Stomach (tissue), 9 donors: ENCODE results near the gene NACA. TPM values are rescaled to one million over a fixed set of nuclear protein-coding genes. Genes with fewer than 3 reads are reported as not detected.

Experiments
- DNase-seq, 2 donors: peaks; one replicate each; pipeline versions ENCODE4 v3.0.0 to v3.0.0-alpha.2; 2013 to 2019
- H3K27ac ChIP-seq, 5 donors: fragments of 200-600 bp in 4 of 5; sonication (generic) in 4 of 5; one replicate each; pipeline ENCODE4 v1.5.1; 2013 to 2019; ENCODE audit warnings: mild to moderate bottlenecking in 1 of 5, moderate library complexity in 1 of 5
- H3K27me3 ChIP-seq, 3 donors: fragments of 200-600 bp; sonication (generic); one replicate each; pipeline ENCODE4 v1.5.1; 2017 to 2019; ENCODE audit warnings: mixed run types in 1 of 3
- H3K36me3 ChIP-seq, 4 donors: fragments of 200-600 bp; sonication (generic); 1 replicate in 3 of 4; 2 replicates in 1 of 4; pipeline ENCODE4 v1.5.1; 2016 to 2019
- H3K4me1 ChIP-seq, 4 donors: fragments of 200-600 bp; sonication (generic); one replicate each; pipeline ENCODE4 v1.5.1; 2016 to 2019
- H3K4me3 ChIP-seq, 4 donors: fragments of 200-600 bp; sonication (generic) in 3 of 4; one replicate each; pipeline ENCODE4 v1.5.1; 2016 to 2019; ENCODE audit warnings: mild to moderate bottlenecking in 1 of 4
- H3K9me3 ChIP-seq, 4 donors: fragments of 200-600 bp; sonication (generic); one replicate each; pipeline ENCODE4 v1.5.1; 2016 to 2019
- EP300 ChIP-seq: sonication (generic); formaldehyde crosslinking; IDR thresholded peaks from one replicate; pipeline ENCODE4 v1.6.1; 2017; ENCODE audit warnings: antibody characterized with exemption
- POLR2A ChIP-seq, 4 donors: fragments of 450-650 bp; IDR thresholded peaks; one replicate each; pipeline ENCODE4 v1.6.1; 2016; ENCODE audit warnings: antibody characterized with exemption in 4 of 4, control low read depth in 2 of 4, mild to moderate bottlenecking in 1 of 4, moderate library complexity in 1 of 4
- POLR2AphosphoS5 ChIP-seq, 3 donors: sonication (generic); formaldehyde crosslinking; IDR thresholded peaks; one replicate each; pipeline ENCODE4 v1.6.1; 2016; ENCODE audit warnings: antibody characterized with exemption in 3 of 3
- WGBS, 5 donors: extraction: QIAGEN DNeasy Blood & Tissue Kit in 3 of 5; methylation state at CpG; one replicate each; pipeline versions ENCODE4 v1.1.5 to v1.1.7; 2013 to 2018; 5-methylcytosine and 5-hydroxymethylcytosine counted together
- intact Hi-C: fragments of 100-400 bp; cut with DNase I; formaldehyde crosslinking; loops from one replicate; pipeline ENCODE4 v1.15.1; 2023; ENCODE audit warnings: low total_unique reads
- polyA plus RNA-seq, 3 donors: library from polyadenylated mRNA; stranded (reverse); fragments of 200-250 nt; gene quantifications; one replicate each; pipeline ENCODE4 v1.2.3, GENCODE V29; 2013
- total RNA-seq, 5 donors: library from RNA; depleted of rRNA; stranded (reverse); fragments of >200 nt; gene quantifications; one replicate each; pipeline versions ENCODE4 v1.1.0 to v1.2.3, GENCODE V29; 2014 to 2016
- TF ChIP-seq, protein P1 (sequence below), 7 experiments: fragments of 450-650 bp in 4 of 7; fragments of 200-600 bp in 3 of 7; sonication (generic) in 3 of 7; IDR thresholded peaks; one replicate each; pipeline ENCODE4 v1.5.1; 2016 to 2019; ENCODE audit warnings: antibody characterized with exemption in 7 of 7, control low read depth in 2 of 7, mild to moderate bottlenecking in 1 of 7
- donor health status: healthy with polysubstance abuse.
- donor health status: Bipolar disorder and iron deficiency.
- donor health status: healthy.

The NACA gene
- total and polyA plus RNA-seq, 8 donors: 366 to 2,450 (median 1,184) TPM

DNA sequence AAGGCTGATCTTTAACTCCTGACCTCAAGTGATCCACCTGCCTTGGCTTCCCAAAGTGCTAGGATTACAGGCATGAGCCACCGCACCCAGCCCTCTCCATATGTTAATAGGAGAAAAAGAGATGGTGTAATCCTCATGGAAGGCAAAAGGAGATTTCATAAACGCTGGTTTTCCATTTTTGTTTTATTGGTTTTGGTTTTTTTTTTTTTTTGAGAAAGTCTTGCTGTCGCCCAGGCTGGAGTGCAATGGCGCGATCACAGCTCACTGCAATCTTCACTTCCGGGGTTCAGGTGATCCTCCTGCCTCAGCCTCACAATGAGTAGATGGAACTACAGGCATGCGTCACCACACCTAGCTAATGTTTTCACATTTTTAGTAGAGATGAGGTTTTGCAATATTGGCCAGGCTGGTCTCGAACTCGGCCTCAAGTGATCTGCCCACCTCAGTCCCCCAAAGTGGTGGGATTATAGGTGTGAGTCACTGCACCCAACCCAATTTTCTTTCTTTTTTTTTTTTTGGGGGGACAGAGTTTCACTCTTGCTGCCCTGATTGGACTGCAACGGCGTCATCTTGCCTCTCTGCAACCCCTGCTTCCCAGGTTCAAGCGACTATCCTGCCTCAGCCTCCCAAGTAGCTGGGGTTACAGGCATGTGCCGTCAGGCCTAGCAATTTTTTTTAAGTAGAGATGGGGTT is 45.1 kb downstream of the NACA start:
- no peak for DNase-seq
- 82 to 93% (median 89%) methylated on average over 13 of the region's 13 CpGs for WGBS, 5 donors
- H3K4me3 ChIP-seq: no peak overlapping the region
- TF ChIP-seq EP300: no peak
- TF ChIP-seq, protein P1, sequence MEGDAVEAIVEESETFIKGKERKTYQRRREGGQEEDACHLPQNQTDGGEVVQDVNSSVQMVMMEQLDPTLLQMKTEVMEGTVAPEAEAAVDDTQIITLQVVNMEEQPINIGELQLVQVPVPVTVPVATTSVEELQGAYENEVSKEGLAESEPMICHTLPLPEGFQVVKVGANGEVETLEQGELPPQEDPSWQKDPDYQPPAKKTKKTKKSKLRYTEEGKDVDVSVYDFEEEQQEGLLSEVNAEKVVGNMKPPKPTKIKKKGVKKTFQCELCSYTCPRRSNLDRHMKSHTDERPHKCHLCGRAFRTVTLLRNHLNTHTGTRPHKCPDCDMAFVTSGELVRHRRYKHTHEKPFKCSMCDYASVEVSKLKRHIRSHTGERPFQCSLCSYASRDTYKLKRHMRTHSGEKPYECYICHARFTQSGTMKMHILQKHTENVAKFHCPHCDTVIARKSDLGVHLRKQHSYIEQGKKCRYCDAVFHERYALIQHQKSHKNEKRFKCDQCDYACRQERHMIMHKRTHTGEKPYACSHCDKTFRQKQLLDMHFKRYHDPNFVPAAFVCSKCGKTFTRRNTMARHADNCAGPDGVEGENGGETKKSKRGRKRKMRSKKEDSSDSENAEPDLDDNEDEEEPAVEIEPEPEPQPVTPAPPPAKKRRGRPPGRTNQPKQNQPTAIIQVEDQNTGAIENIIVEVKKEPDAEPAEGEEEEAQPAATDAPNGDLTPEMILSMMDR (IDR thresholded peaks at IDR 0.05): no peak
- TF ChIP-seq POLR2AphosphoS5 (IDR thresholded peaks at IDR 0.05): no peak
- no peak for TF ChIP-seq POLR2A (IDR thresholded peaks at IDR 0.05)
- no peaks in the 10 kb centered on the region for H3K9me3 ChIP-seq
- H3K36me3 ChIP-seq: peaks cover 0 to 22% (median 17%) of the 10 kb centered on the region in 4 donors
- H3K27me3 ChIP-seq: no peaks in the 10 kb centered on the region
- intact Hi-C loops: loop anchor here (10.0 kb wide), 1 partner anchor 45 kb away; the partner anchor contains the start of gene BAZ2A
- H3K4me1 ChIP-seq: peaks cover 21 to 97% (median 69%) of the 10 kb centered on the region in 4 donors
- no peak overlapping the region for H3K27ac ChIP-seq

DNA sequence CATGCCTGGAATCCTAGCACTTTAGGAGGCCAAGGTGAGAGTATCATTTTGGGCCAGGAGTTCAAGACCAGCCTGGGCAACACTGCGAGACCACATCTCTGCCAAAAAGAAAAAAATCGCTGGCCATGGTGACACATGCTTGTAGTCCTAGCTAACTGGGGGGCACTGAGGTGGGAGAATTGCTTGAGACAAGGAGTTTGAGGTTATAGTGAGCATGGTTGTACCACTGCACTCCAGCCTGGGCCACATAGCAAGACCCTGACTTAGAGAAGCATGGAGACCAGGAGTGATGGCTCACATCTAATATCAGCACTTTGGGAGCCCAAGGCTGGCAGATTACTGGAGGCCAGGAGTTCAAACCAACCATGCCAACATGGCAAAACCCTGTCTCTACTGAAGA is 46.2 kb downstream of the NACA start:
- no peaks in the 10 kb centered on the region for H3K9me3 ChIP-seq
- H3K4me1 ChIP-seq: peaks cover 19 to 93% (median 61%) of the 10 kb centered on the region in 4 donors
- WGBS, 5 donors: 79 to 100% (median 94%) methylated on average over 2 of the region's 2 CpGs
- intact Hi-C loops: no loop called here
- H3K27ac ChIP-seq: no peak overlapping the region
- peaks cover 0 to 22% (median 18%) of the 10 kb centered on the region in 4 donors for H3K36me3 ChIP-seq
- H3K27me3 ChIP-seq: no peaks in the 10 kb centered on the region
- no peak overlapping the region for H3K4me3 ChIP-seq
- no peak for DNase-seq
- TF ChIP-seq POLR2A (IDR thresholded peaks at IDR 0.05) (no peak), EP300 (no peak), POLR2AphosphoS5 (IDR thresholded peaks at IDR 0.05) (no peak)
- TF ChIP-seq, protein P1 (IDR thresholded peaks at IDR 0.05): no peak

DNA sequence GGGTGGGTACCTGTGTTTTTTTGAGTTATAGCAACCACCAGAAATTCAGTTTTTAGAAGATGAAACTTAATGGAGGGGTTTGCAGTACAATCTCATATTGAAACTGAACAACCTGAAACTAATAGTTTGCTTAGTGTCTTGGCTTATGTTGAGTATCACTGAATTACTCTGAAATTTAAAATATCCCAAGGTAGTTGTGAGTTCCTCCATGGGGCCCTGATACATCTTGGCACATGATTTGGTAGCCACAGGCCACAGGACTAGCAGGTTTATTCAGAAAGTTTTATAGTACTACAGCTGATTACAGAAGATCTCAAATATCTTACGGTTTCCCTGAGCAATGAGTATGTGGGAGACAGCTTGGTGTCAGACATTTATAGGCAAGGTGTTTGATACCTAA is 47.4 kb downstream of the NACA start:
- no peaks in the 10 kb centered on the region for H3K9me3 ChIP-seq
- WGBS, 5 donors: 70 to 81% (median 76%) methylated on average over 1 of the region's 1 CpG
- H3K27ac ChIP-seq: no peak overlapping the region
- no peaks in the 10 kb centered on the region for H3K27me3 ChIP-seq
- peaks cover 19 to 88% (median 57%) of the 10 kb centered on the region in 4 donors for H3K4me1 ChIP-seq
- H3K36me3 ChIP-seq: peaks cover 0 to 21% (median 20%) of the 10 kb centered on the region in 4 donors
- TF ChIP-seq EP300 (no peak), POLR2AphosphoS5 (IDR thresholded peaks at IDR 0.05) (no peak), POLR2A (IDR thresholded peaks at IDR 0.05) (no peak)
- TF ChIP-seq, protein P1 (IDR thresholded peaks at IDR 0.05): no peak
- no peak for DNase-seq
- intact Hi-C loops: no loop called here
- no peak overlapping the region for H3K4me3 ChIP-seq

DNA sequence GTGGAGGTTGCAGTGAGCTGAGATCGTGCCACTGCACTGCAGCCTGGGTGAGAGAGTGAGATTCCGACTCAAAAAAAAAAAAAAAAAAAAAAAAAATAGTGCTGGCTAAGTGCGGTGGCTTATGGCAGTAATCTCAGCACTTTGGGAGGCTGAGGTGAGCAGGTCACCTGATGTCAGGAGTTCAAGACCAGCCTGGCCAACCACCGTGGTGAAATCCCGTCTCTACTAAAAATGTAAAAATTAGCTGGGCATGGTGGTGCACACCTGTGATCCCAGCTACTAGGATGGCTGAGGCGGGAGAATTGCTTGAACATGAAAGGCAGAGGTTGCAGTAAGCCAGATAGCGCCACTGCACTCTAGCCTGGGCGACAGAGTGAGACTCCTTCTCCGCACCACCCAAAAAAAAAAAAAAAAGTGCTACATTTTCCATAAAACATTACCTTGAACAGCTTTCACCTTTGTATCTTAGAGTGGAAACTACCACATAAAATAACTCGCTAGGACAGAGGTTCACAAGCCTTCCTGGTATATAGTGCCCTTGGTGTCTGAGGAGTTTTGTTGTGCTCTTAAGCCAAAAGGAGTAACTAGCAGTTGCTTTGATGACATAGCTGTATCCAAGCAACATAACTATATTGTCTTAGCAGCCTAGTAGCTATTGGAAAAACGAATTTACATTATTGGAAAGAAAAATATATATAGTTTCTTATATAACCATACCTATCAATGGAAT is 48.1 kb downstream of the NACA start:
- WGBS, 5 donors: 78 to 83% (median 82%) methylated on average over 11 of the region's 11 CpGs
- H3K9me3 ChIP-seq: no peaks in the 10 kb centered on the region
- no peak overlapping the region for H3K27ac ChIP-seq
- peaks cover 2 to 27% (median 26%) of the 10 kb centered on the region in 4 donors for H3K36me3 ChIP-seq
- no peak overlapping the region for H3K4me3 ChIP-seq
- intact Hi-C loops: no loop called here
- no peaks in the 10 kb centered on the region for H3K27me3 ChIP-seq
- TF ChIP-seq POLR2AphosphoS5 (IDR thresholded peaks at IDR 0.05): no peak
- no peak for TF ChIP-seq EP300
- TF ChIP-seq, protein P1 (IDR thresholded peaks at IDR 0.05): no peak
- no peak for TF ChIP-seq POLR2A (IDR thresholded peaks at IDR 0.05)
- no peak for DNase-seq
- H3K4me1 ChIP-seq: peaks cover 19 to 88% (median 56%) of the 10 kb centered on the region in 4 donors
